Measurements from ENCODE around the gene RNF5. TPM values are rescaled to one million over a fixed set of nuclear protein-coding genes. Genes with fewer than 3 reads are reported as not detected.

Gene RNF5
- total and polyA plus RNA-seq, 9 of the 15 experiments (the other 6 are each of a cell fraction or from before 2014, with no cell fraction given) = 62.2 to 245 (median 129) TPM

GRCh38 chr6:32190054-32190851 is 12.0 kb downstream of the RNF5 start, which contains the start of gene PBX2 (continued):
- TF ChIP-seq SMAD3 (CRISPR knock-in tag; conservative IDR thresholded peaks at IDR 0.05) (no peak), SIX5 (IDR thresholded peaks at IDR 0.05; ENCODE audit: borderline replicate concordance in 1 of 2, insufficient read depth in 1 of 2, low read depth in 1 of 2, low read length in 2 of 2) (no peak), ZNF707 (CRISPR knock-in tag; conservative IDR thresholded peaks at IDR 0.05) (no peak), ZBED1 (IDR thresholded peaks at IDR 0.05) (0 out of 2 replicates have a peak, but pooled peaks have one; percentile 58), LEF1 (IDR thresholded peaks at IDR 0.05) (peak; percentile 76), TEAD4 (IDR thresholded peaks at IDR 0.05; ENCODE audit: low read length) (peak; percentile 36; the same call in 1 of the 2 replicates), TEAD4 (CRISPR knock-in tag; IDR thresholded peaks at IDR 0.05; ENCODE audit: borderline replicate concordance) (no peak), SIN3B (IDR thresholded peaks at IDR 0.05; ENCODE audit: low read depth) (peak; percentile 34; the same call in 1 of the 2 replicates), MTA2 (IDR thresholded peaks at IDR 0.05; ENCODE audit: low read depth) (peak; percentile 63), ZNF274 (IDR thresholded peaks at IDR 0.05; ENCODE audit: borderline replicate concordance, low read depth, low read length) (no peak), ATF2 (CRISPR knock-in tag; IDR thresholded peaks at IDR 0.05) (no peak), ZNF407 (IDR thresholded peaks at IDR 0.05; ENCODE audit: low read depth) (no peak), MECOM (CRISPR knock-in tag; IDR thresholded peaks at IDR 0.05) (no peak), MAFK (IDR thresholded peaks at IDR 0.05; ENCODE audit: low read length) (no peak), ID3 (CRISPR knock-in tag; IDR thresholded peaks at IDR 0.05) (no peak), ID3 (tag; IDR thresholded peaks at IDR 0.05) (no peak), RBBP5 (IDR thresholded peaks at IDR 0.05; ENCODE audit: borderline replicate concordance, insufficient read depth, low read length, poor library complexity, severe bottlenecking) (no peak)

Data from K562 (cell line).